GM19240 (cell line): ENCODE measurements around the gene EXTL1.

Source experiments
- DNase-seq: peaks from one replicate; pipeline ENCODE4 v3.0.0; 2011; ENCODE audit warnings: low spot score; ENCODE audit not compliant: insufficient read length

Gene EXTL1

DNA sequence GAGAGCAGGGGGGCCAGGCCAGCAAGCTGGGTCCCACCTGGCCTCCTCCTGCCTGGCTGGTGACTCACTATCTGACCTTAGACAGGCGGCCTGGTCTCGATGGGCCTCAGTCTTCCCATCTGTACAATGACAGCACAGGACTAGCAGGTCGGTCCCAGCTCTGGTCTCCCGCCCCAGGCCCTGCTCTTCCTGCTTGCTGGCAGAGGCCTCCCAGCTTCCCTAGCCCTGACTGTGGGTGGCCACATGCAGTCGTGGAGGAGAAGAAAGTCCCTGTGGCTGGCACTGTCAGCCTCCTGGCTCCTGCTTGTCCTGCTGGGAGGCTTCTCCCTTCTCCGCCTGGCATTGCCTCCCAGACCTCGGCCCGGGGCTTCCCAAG, 817 bp downstream of the EXTL1 start:
- DNase-seq = no peak

GRCh38 chr1:26023009-26023408, 1.4 kb downstream of the EXTL1 start:
- no peak for DNase-seq

- DNase-seq = no peak
These were observed 2.3 kb downstream of the EXTL1 start for GRCh38 chr1:26023826-26024225.

DNA sequence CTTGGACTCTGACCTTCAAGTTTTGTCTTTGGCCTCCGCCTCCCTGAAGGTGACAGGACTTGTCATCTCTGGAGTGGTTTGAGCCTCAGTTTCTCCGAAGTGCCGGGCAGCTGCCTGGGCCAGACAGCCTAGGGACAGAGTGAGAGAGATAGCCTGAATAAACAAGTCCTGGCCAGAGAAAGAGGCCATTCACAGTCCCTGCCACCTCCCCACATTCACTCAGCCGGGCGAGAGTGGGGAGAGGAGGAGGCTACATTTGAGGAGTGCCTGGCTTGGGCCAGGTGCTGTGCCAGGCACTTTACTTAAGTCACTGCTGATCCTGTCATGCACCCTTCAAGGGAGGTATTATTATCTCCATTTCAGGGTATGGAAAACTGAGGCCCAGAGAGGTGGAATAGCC, 3.5 kb downstream of the EXTL1 start:
- no peak for DNase-seq

- no peak for DNase-seq
These were observed 3.9 kb downstream of the EXTL1 start for GRCh38 chr1:26025517-26025916.

- no peak for DNase-seq
These were observed 6.3 kb downstream of the EXTL1 start for GRCh38 chr1:26027716-26028489.

DNA sequence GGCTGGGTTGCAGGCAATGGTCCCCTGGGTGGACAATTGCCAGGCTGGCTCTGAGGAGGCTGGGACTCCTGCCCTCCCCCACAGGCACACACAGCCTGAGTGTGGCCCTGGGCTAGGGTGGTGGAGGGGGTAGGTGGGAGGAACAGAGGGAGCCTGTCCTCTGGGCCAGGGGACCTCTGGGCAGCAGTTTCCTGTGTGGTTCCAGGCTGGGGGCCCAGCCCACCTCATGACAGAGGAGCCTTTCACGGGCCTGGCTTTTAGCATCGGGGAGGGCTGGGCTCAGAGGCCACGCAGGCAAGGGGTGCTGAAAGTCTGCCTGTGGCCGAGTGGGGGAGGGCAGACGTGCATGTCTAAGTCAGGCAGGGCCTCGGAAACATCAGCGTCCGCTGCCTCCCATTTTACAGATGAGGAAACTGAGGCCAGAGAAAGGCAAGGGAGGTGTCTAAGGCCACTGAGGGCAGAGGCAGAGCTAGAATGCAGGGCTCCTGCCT, 7.0 kb downstream of the EXTL1 start:
- no peak for DNase-seq

GRCh38 chr1:26029054-26029863, 7.7 kb downstream of the EXTL1 start:
- DNase-seq = no peak

DNA sequence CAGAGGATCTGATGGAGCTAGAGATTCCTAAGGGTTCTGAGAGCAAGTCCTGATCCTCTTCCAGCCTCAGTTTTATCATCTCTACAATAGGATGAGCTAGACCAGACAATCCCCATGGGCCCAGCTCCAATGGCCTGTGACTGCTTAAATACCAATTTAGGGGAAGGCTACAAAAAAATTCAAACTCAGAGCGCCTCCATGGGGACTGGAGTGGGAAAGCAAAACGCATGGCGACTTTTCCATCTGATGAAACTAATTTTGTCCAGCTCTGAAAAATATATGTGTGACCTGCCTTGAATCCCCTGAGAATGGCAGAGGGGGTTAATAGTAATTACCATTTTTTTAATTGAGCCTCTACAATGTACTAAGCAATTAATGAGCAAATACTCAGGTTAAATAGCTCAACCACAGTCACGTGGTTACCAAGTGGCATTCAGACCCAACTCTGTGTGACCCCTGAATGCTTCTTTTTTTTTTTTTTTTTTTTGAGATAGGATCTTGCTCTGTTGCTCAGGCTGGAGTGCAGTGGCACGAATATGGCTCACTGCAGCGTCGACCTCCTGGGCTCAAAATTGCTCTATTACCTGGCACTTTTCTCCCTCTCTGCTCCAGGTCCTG, 8.4 kb downstream of the EXTL1 start:
- DNase-seq = no peak

- no peak for DNase-seq
These were observed 9.6 kb downstream of the EXTL1 start for GRCh38 chr1:26031196-26031595.

GRCh38 chr1:26031611-26032220, 10.1 kb downstream of the EXTL1 start:
- no peak for DNase-seq

- DNase-seq = no peak
These were observed 11.2 kb downstream of the EXTL1 start for GRCh38 chr1:26032656-26033357.

GRCh38 chr1:26034504-26035202, 13.1 kb downstream of the EXTL1 start:
- no peak for DNase-seq

GRCh38 chr1:26035203-26035958, 13.8 kb downstream of the EXTL1 start:
- DNase-seq = peak; percentile 96

DNA sequence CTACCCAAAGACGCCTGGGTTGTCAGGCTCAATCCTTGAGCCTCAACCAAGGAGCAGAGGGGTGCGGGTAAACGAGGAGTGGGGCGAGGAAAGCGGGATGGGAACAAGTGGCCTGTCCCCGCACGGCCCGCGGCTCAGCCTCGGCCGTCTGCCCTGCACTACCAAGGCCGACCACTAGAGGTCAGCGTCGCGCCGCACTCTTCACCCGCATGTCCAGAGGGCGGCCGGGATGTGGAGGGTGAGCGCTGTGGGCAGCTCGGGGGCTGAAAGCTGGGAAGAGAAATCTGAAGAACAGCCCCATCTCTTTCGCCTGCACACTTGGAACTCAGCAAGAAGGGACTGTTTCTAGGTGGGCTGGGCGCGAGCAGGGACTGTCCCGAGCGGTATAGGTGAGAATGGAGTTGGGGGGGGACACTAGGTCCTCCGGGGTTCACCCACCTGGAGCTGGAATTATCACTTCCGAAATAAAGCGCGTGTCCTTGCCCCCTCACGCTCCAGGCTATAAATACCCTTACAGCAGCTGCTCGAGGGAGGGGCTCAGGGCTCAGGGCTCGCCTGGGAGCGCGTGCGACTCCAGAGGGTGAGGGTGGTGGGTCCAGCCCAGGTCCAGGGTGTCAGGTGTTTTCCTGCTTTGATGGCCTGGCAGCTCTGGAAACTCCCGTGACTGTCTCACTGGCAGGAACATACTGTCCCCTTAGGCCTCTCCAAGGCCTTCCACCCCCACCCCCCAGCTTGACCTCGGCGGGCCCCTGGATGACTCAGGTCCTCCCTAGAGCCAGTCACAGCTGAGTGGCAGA, 14.6 kb downstream of the EXTL1 start:
- DNase-seq = peak; percentile 82

GRCh38 chr1:26036756-26037281, 15.2 kb downstream of the EXTL1 start:
- DNase-seq = no peak

DNA sequence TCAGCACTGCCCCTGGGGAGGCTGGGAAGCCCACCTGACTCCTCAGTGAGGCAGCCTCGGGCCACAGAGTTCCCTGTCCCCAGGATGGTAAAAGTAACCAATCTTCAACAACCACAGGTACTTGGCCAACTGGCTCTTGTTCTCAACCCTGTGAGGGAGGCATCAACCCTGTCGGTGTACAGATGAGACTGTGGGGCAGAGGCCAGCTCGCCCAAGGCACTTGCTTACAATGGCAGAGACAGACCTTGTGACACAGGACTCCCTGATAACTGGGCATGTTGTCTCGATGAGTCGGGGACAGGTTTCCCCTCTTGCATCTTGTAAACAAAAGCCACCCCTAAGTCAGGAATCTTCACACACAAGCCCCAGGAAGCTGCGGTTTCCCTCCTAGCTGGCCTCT, 16.3 kb downstream of the EXTL1 start:
- no peak for DNase-seq

DNA sequence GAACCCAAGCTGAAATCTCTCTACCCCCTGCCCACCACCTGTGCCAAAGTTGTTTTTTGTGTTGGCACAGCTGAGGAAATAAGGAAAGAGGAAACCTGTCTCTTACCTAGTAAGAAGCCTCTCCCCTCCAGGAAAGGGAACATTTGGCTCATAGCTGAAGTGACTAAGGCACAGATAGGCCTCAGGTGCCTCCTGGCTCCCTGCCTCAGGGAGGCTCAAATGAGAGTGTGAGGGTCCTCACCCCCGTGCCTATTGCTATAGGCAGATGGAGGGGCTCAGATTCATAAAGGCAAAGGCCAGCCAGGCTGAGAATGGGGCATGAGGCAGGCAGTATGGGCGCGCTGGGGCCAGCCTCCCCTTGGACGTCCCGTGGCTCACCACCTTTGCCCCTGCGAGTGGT, 16.9 kb downstream of the EXTL1 start:
- DNase-seq = no peak

GRCh38 chr1:26038904-26039303, 17.3 kb downstream of the EXTL1 start:
- no peak for DNase-seq
